Upper lobe of left lung (tissue), 6 donors: ENCODE measurements around the gene ZFP3. TPM values are rescaled to one million over a fixed set of nuclear protein-coding genes. Genes with fewer than 3 reads are reported as not detected.

Source experiments
- ATAC-seq, 2 donors: fragments of 200-7000 bp; cut with Tn5 transposase; one replicate each; pipeline ENCODE4 v1.9.1; 2022; ENCODE audit warnings: mild to moderate bottlenecking in 2 of 2, moderate library complexity in 2 of 2; ENCODE audit not compliant: low FRiP score in 2 of 2
- DNase-seq, 2 donors: peaks; one replicate each; pipeline ENCODE4 v3.0.0-alpha.2; 2019 to 2020
- H3K27ac ChIP-seq, 4 donors: fragments of 200-600 bp; sonication (generic); one replicate each; pipeline ENCODE4 v1.5.1; 2016 to 2019
- H3K27me3 ChIP-seq, 4 donors: fragments of 200-600 bp; sonication (generic); one replicate each; pipeline ENCODE4 v1.5.1; 2017 to 2019
- H3K36me3 ChIP-seq, 4 donors: fragments of 200-600 bp; sonication (generic); one replicate each; pipeline ENCODE4 v1.5.1; 2016 to 2019
- H3K4me1 ChIP-seq, 4 donors: fragments of 200-600 bp; sonication (generic); one replicate each; pipeline ENCODE4 v1.5.1; 2018 to 2019
- H3K4me3 ChIP-seq, 4 donors: fragments of 200-600 bp; sonication (generic); one replicate each; pipeline ENCODE4 v1.5.1; 2017 to 2019; ENCODE audit warnings: mild to moderate bottlenecking in 2 of 4, moderate library complexity in 1 of 4
- H3K9me3 ChIP-seq, 4 donors: fragments of 200-600 bp; sonication (generic); one replicate each; pipeline ENCODE4 v1.5.1; 2018 to 2019
- CTCF ChIP-seq, 6 experiments: fragments of 450-650 bp in 4 of 6; fragments of 200-600 bp in 2 of 6; sonication (generic) in 2 of 6; IDR thresholded peaks; one replicate each; pipeline ENCODE4 v1.5.1; 2016 to 2019; ENCODE audit warnings: antibody characterized with exemption in 6 of 6
- EP300 ChIP-seq, 4 donors: sonication (generic); formaldehyde crosslinking; IDR thresholded peaks; one replicate each; pipeline ENCODE4 v1.5.1; 2017; ENCODE audit warnings: antibody characterized with exemption in 4 of 4, control low read depth in 2 of 4
- POLR2A ChIP-seq, 4 donors: fragments of 450-650 bp; IDR thresholded peaks; one replicate each; pipeline ENCODE4 v1.5.1; 2016 to 2017; ENCODE audit warnings: antibody characterized with exemption in 4 of 4, mild to moderate bottlenecking in 2 of 4
- POLR2AphosphoS5 ChIP-seq, 2 donors: sonication (generic); formaldehyde crosslinking; IDR thresholded peaks; one replicate each; pipeline ENCODE4 v1.5.1; 2017; ENCODE audit warnings: antibody characterized with exemption in 2 of 2
- WGBS, 2 donors: methylation state at CpG; one replicate each; pipeline ENCODE4 v1.1.5; 2017 to 2018; 5-methylcytosine and 5-hydroxymethylcytosine counted together
- total RNA-seq, 6 donors: library from RNA; depleted of rRNA in 4 of 6; stranded (reverse); fragments of >200 nt in 4 of 6; gene quantifications; one replicate each; pipeline versions ENCODE4 v1.1.0 to v1.2.1, GENCODE V29; 2016 to 2021
- donor health status: DM: no; HTN: no; CAD: no; lungs with moderate emphysema.
- donor health status: DM: no; HTN: yes; CAD: no; lungs with severe emphysema.

Gene ZFP3
- total RNA-seq, 6 donors from 2014 or later: 0.89 to 9.7 (median 5.3) TPM

- TF ChIP-seq EP300 (IDR thresholded peaks at IDR 0.05): no peak
- TF ChIP-seq POLR2AphosphoS5 (IDR thresholded peaks at IDR 0.05): no peak
- no peak for TF ChIP-seq CTCF (IDR thresholded peaks at IDR 0.05)
- TF ChIP-seq POLR2A (IDR thresholded peaks at IDR 0.05): no peak
- H3K9me3 ChIP-seq: no peaks in the 10 kb centered on the region
- no peaks in the 10 kb centered on the region for H3K36me3 ChIP-seq
- ATAC-seq (no peak), DNase-seq (peak in 1 of 2 donors; percentile 58)
- peaks cover 0 to 6% (median 1%) of the 10 kb centered on the region in 4 donors for H3K27me3 ChIP-seq
- no peak overlapping the region for H3K27ac ChIP-seq
- H3K4me1 ChIP-seq: peaks cover 8 to 24% (median 10%) of the 10 kb centered on the region in 4 donors
- H3K4me3 ChIP-seq: no peak overlapping the region
- WGBS, 2 donors: 82 to 93% methylated on average over 7 to 13 of the region's 13 CpGs
Measured at GRCh38 chr17:5033352-5034015, 44.8 kb upstream of the ZFP3 start.

- no peak overlapping the region for H3K27ac ChIP-seq
- ATAC-seq: no peak
- peaks cover 8 to 24% (median 10%) of the 10 kb centered on the region in 4 donors for H3K4me1 ChIP-seq
- WGBS, 2 donors: 87 to 96% methylated on average over 4 to 5 of the region's 5 CpGs
- H3K9me3 ChIP-seq: no peaks in the 10 kb centered on the region
- H3K27me3 ChIP-seq: peaks cover 0 to 6% (median 1%) of the 10 kb centered on the region in 4 donors
- no peak overlapping the region for H3K4me3 ChIP-seq
- TF ChIP-seq CTCF (IDR thresholded peaks at IDR 0.05) (no peak), POLR2AphosphoS5 (IDR thresholded peaks at IDR 0.05) (no peak), POLR2A (IDR thresholded peaks at IDR 0.05) (no peak), EP300 (IDR thresholded peaks at IDR 0.05) (no peak)
- H3K36me3 ChIP-seq: no peaks in the 10 kb centered on the region
- peak in 1 of 2 donors; percentile 63 for DNase-seq
Measured at GRCh38 chr17:5034063-5034462, 44.2 kb upstream of the ZFP3 start.

GRCh38 chr17:5034651-5035050 lies 43.6 kb upstream of the ZFP3 start:
- TF ChIP-seq POLR2A (IDR thresholded peaks at IDR 0.05): no peak
- TF ChIP-seq CTCF (IDR thresholded peaks at IDR 0.05): no peak
- no peak for TF ChIP-seq POLR2AphosphoS5 (IDR thresholded peaks at IDR 0.05)
- no peak for TF ChIP-seq EP300 (IDR thresholded peaks at IDR 0.05)
- Histone ChIP-seq H3K4me1 (peaks cover 8 to 24% (median 10%) of the 10 kb centered on the region in 4 donors), H3K27ac (no peak overlapping the region), H3K4me3 (no peak overlapping the region), H3K9me3 (no peaks in the 10 kb centered on the region), H3K36me3 (no peaks in the 10 kb centered on the region), H3K27me3 (peaks cover 0 to 6% (median 1%) of the 10 kb centered on the region in 4 donors)
- DNase-seq (peak in 1 of 2 donors; percentile 78), ATAC-seq (no peak)
- 89 to 98% methylated on average over 11 to 14 of the region's 14 CpGs for WGBS, 2 donors

GRCh38 chr17:5035315-5035714 lies 43.0 kb upstream of the ZFP3 start, which contains the start of gene SLC52A1:
Gene SLC52A1 (minus strand): TSS chr17:5035426. CDS start chr17:5034606, 820 bp downstream.
- 10 to 16% methylated on average over 11 to 24 of the region's 24 CpGs for WGBS, 2 donors
- DNase-seq (peak; percentile 36 to 83), ATAC-seq (no peak)
- Histone ChIP-seq H3K9me3 (no peaks in the 10 kb centered on the region), H3K4me1 (peaks cover 8 to 24% (median 10%) of the 10 kb centered on the region in 4 donors), H3K36me3 (no peaks in the 10 kb centered on the region), H3K27me3 (peaks cover 0 to 6% (median 1%) of the 10 kb centered on the region in 4 donors), H3K4me3 (peak within 1 kb of the TSS in 3 of 4 donors; percentile 23 to 44 (median 40)), H3K27ac (peak within 1 kb of the TSS in 1 of 4 donors; percentile 11)
- TF ChIP-seq POLR2AphosphoS5 (IDR thresholded peaks at IDR 0.05): no peak
- TF ChIP-seq POLR2A (IDR thresholded peaks at IDR 0.05): no peak
- TF ChIP-seq EP300 (IDR thresholded peaks at IDR 0.05): no peak
- no peak for TF ChIP-seq CTCF (IDR thresholded peaks at IDR 0.05)
